CD4-positive, alpha-beta T cell treated with Interleukin-4 for 1 hour (primary cell): ENCODE data around the gene ABCD1.
"Not testable (repeated sequence)": the region's sequence is repeated elsewhere in the genome, so short reads cannot be mapped to it uniquely, and the experiment has no call there.

Experiments
- DNase-seq, 2 donors: peaks; one replicate each; pipeline ENCODE4 v3.0.0-alpha.2; 2020 to 2022

ABCD1 gene

GRCh38 chrX:153714256-153714655 is 10.4 kb upstream of the ABCD1 start:
- DNase-seq: no peak

DNA sequence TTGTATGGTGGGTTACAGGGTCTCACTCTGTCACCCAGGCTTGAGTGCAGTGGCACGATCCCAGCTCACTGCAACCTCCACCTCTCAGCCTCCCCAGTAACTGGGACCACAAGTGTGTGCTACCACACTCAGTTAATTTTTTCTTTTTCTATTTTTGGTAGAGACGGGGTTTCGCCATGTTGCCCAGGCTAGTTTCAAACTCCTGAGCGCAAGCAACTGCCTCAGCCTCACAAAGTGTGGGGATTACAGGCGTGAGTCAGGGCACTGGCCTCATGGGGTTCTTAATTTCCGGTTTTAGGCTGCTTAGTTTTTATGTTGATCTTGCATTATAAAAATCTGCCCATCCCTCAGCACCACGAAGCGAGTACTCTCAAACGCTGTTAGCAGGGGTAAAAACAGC is 7.2 kb upstream of the ABCD1 start:
- no peak for DNase-seq

GRCh38 chrX:153719238-153719637 is 5.4 kb upstream of the ABCD1 start:
- no peak for DNase-seq

DNA sequence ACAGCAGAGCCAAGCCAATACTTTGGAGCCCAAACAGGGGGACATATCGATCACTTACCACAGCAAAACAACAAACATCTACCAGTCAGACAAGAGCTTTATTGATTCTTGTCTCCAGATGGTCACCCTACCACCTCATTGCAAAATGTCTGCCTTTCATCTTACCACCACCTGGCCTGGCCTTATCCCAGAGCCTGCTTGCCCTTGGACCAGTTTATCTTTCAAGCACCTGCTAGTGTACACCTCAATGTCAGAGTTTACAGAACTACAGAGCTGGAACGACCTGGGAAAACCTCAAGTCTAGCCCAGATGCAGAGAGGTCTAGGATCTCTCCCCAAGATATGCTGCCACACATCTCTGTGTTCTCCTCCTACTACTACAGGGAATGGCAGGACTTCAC is 5.0 kb upstream of the ABCD1 start:
- no peak for DNase-seq

- no peak for DNase-seq
Observed at GRCh38 chrX:153722704-153723350, 1.8 kb upstream of the ABCD1 start.

GRCh38 chrX:153723351-153724251 is 1.1 kb upstream of the ABCD1 start:
- DNase-seq: peak in 1 of 2 donors; percentile 34

GRCh38 chrX:153725039-153725831 is 579 bp downstream of the ABCD1 start:
- DNase-seq: no peak

DNA sequence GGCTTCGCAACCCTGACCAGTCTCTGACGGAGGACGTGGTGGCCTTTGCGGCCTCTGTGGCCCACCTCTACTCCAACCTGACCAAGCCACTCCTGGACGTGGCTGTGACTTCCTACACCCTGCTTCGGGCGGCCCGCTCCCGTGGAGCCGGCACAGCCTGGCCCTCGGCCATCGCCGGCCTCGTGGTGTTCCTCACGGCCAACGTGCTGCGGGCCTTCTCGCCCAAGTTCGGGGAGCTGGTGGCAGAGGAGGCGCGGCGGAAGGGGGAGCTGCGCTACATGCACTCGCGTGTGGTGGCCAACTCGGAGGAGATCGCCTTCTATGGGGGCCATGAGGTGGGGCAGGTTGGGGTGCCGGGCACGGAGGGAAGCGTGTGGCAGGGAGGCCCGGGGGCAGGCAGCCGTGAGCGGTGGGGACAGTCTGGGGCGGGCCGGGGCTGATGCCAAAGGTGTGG is 1.2 kb downstream of the ABCD1 start:
- no peak for DNase-seq

DNA sequence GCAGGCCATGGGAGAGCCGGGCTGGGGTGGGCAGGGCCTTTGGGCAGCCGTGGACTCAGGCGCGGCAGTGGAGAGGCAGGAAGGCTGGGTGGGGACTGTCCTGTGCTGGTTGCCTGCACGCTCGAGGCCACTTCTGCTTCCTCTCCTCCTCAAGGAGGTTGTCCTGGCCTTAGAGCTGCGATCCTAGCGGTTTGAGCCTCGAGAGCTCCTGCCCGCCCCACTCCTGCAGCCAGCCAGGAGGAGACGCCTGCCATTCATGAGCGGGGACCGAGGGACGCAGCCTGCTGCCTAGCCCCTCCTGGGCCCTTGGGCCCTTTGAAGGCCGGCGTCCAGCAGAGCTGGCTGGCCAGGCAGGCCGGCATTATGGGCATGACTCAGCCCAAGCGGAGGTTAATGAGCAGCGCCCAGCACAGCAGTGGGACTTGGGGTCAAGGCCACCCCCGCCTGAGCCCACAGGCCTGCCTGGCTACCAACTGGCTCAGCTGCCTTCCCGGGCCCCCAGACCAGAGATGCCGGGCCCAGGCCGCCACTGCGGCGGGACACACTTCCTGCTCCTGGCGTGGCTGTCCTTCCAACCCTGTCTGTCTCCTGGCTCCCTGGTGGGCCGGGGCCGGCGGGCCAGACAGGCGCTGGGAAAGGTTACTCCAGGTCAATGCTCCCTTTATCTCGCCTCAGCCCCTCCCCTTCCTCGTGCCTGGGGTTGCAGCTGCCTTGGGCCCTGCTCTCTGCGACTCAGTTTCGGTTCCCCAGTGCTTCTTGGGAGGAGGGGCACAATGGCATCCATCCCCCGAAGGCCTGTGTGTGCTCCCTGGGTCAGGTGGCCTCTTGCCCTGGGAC is 1.8 kb downstream of the ABCD1 start:
- peak; percentile 54 to 77 for DNase-seq

DNA sequence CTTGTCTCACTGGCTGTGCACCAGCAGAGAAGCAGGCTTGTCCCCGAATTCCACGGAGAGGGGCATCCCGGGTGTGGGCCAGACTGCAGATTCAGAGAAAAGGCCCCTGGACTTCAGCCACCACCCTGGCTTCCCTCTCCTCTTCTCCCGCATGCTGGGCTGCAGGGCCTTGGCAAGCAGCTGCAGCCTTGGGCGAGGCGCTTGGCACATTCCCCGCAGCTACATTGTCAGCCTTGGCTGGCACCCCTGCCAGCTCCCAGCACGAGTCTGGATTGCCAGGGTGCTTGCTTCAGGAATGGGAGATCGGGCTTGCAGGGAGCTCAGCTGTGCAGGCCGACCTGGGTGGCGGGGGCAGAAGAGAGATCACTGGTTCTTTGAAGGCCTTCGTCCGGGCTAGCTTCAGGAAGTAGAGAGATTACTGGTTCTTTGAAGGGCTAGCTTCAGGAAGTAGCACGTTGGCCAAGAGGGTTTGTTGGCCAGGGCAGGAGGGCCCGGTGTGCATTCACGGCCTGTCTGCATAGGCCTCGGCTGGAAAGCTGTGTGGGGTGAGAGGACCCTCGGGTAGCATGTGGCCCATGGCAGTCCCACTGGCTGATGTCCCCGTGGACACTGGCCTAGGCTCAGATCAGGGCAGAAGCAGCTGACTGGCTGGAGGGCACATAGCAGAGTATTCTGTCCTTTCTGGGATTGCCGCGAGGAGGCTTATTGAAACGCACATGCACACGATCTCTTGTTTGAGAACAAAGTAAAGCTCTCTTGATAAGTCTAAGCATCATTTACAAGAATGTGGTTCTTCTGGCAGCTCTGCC is 2.7 kb downstream of the ABCD1 start:
- no peak for DNase-seq

- no peak for DNase-seq
Observed at GRCh38 chrX:153728095-153728494, 3.4 kb downstream of the ABCD1 start.

- no peak for DNase-seq
Observed at GRCh38 chrX:153728951-153729631, 4.4 kb downstream of the ABCD1 start.

- DNase-seq: not testable (repeated sequence)
Observed at GRCh38 chrX:153730115-153730514, 5.5 kb downstream of the ABCD1 start.

GRCh38 chrX:153731117-153731844 is 6.6 kb downstream of the ABCD1 start:
- no peak for DNase-seq

GRCh38 chrX:153731845-153732215 is 7.2 kb downstream of the ABCD1 start:
- no peak for DNase-seq

DNA sequence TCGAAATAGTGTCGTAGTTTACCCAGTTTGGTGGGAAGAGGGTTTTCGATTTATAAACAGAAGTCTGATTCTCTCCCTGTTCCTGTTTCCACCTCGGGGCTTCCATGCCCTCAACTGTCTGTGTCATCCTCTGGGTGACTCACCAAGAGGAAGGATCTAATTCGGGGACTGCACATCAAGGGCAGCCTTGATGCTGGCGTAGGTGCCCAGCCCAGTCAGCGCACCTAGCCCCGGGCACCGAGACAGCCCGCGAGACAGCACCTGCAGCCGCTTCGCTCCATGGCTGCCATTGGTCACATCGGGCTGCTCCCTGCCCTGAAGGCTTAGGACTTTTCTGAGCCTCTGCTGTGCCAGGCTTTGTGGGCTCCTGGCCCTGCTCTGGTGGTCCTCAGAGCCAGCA is 7.7 kb downstream of the ABCD1 start:
- DNase-seq: peak in 1 of 2 donors; percentile 24

- DNase-seq: no peak
Observed at GRCh38 chrX:153733651-153734240, 9.1 kb downstream of the ABCD1 start.

DNA sequence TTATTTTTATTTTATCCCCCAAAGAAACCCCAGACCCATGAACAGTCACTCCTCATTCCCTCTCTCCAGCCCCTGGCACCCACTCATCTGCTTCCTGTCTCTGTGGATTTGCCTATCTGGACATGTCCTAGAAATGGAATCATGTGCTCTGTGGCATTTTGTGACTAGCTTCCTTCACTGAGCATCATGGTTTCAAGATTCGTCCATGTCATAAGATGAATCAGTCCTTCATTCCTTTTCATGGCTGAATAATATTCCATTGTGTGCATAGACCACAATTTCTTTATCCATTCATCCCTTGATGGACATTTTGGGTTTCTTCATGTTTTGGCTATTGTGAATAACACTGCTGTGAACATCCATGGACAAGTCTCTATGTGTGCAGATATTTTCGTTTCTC is 10.2 kb downstream of the ABCD1 start:
- DNase-seq: no peak

DNA sequence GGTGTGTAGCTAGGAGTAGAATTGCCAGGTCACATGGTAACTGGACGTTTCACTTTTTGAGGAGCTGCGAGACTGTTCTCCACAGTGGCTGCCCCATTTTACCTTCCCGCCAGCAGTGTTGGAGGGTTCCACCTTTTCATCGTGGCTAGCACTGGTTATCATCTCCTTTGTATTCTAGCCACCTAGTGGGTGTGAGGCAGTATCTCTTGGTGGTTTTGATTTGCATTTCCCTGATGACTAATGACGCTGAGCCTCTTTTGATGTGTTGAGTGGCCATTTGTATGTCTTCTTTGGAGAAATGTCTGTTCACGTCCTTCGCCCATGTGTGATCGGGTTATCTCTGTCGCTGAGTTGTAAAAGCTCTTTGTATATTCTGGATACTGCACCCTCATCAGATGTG is 10.6 kb downstream of the ABCD1 start:
- DNase-seq: peak in 1 of 2 donors; percentile 48
